K562 (cell line): ENCODE data around the gene PBX2. TPM values are rescaled to one million over a fixed set of nuclear protein-coding genes. Genes with fewer than 3 reads are reported as not detected.

Source experiments
- DACH1 ChIP-seq: fragments of 450-650 bp; IDR thresholded peaks from 2 replicates; pipeline ENCODE4 v1.6.1; 2018; ENCODE audit not compliant: partially characterized antibody
- EP300 ChIP-seq: IDR thresholded peaks from 2 replicates; pipeline ENCODE4 v1.6.1; 2012; ENCODE audit warnings: low read length, improper control_type of control experiment
- KLF16 ChIP-seq: IDR thresholded peaks from 2 replicates; pipeline ENCODE4 v1.6.1; 2016; ENCODE audit warnings: antibody characterized with exemption
- NKRF ChIP-seq: fragments of 450-650 bp; IDR thresholded peaks from 2 replicates; pipeline ENCODE4 v1.6.1; 2016; ENCODE audit warnings: borderline replicate concordance
- POLR2B ChIP-seq: fragments of 450-650 bp; IDR thresholded peaks from 2 replicates; pipeline ENCODE4 v1.6.1; 2018; ENCODE audit warnings: low read depth; ENCODE audit not compliant: partially characterized antibody
- POLR2G ChIP-seq: fragments of 200-400 bp; formaldehyde crosslinking; IDR thresholded peaks from 2 replicates; pipeline ENCODE4 v1.6.1; 2017; ENCODE audit warnings: low read depth, mild to moderate bottlenecking, antibody characterized with exemption, low read length, moderate library complexity
- RNF2 ChIP-seq: sonication (generic); IDR thresholded peaks from 2 replicates; pipeline ENCODE4 v1.6.1; 2016
- SMARCA5 ChIP-seq: fragments of 450-650 bp; IDR thresholded peaks from 2 replicates; pipeline ENCODE4 v1.6.1; 2016
- TAF7 ChIP-seq: fragments of 450-650 bp; IDR thresholded peaks from 2 replicates; pipeline ENCODE4 v1.6.1; 2016; ENCODE audit warnings: missing genetic modification characterization, missing compliant biosample characterization
- TRIM28 ChIP-seq: fragments of 450-650 bp; IDR thresholded peaks from 2 replicates; pipeline ENCODE4 v1.6.1; 2017
- ZNF263 ChIP-seq: sonication (generic); formaldehyde crosslinking; IDR thresholded peaks from 2 replicates; pipeline ENCODE4 v1.8.0; 2022; ENCODE audit warnings: mild to moderate bottlenecking, missing genetic modification reagents, borderline replicate concordance
- ZNF318 ChIP-seq, 2 experiments: fragments of 450-650 bp; IDR thresholded peaks; 2 replicates each; pipeline ENCODE4 v1.6.1; 2016; ENCODE audit warnings: mild to moderate bottlenecking in 2 of 2, borderline replicate concordance in 1 of 2, low read depth in 1 of 2, moderate library complexity in 1 of 2
- ZNF589 ChIP-seq: fragments of 200-800 bp; sonication (Bioruptor generic); IDR thresholded peaks from 2 replicates; pipeline ENCODE4 v1.6.1; 2016; ENCODE audit warnings: low read depth, missing genetic modification characterization, missing compliant biosample characterization
- polyA plus RNA-seq, 8 experiments: library from polyadenylated mRNA; depleted of rRNA in 4 of 8; stranded (reverse) in 5 of 8; unstranded in 3 of 8; fragments of >200 nt; fragmentation: Nextera tagmentation in 2 of 8; fragmentation: Illumina TruSeq in 1 of 8; extraction: Ambion mirVana in 2 of 8; extraction: Trizol in 1 of 8; gene quantifications; 2 replicates each; pipeline versions ENCODE4 v1.2.1 to v1.2.3, GENCODE V29; 2011 to 2014; ENCODE audit warnings: inconsistent platforms in 1 of 8, missing spikeins in 1 of 8
- total RNA-seq, 7 experiments: library from RNA; depleted of rRNA in 6 of 7; stranded (reverse); fragments of >200 nt in 6 of 7; fragmentation: Illumina TruSeq in 2 of 7; extraction: Trizol in 2 of 7; gene quantifications; 2 replicates each; pipeline versions ENCODE4 v1.2.1 to v1.2.3, GENCODE V29; 2011 to 2021; ENCODE audit warnings: low replicate concordance in 1 of 7

Gene PBX2
- total and polyA plus RNA-seq, 9 of the 15 experiments (the other 6 are each of a cell fraction or from before 2014, with no cell fraction given): 1.9 to 134 (median 62.5) TPM

GRCh38 chr6:32194825-32195651, 5.0 kb upstream of the PBX2 start (continued):
- TF ChIP-seq ZNF263 (CRISPR knock-in tag) (peak; percentile 67; the same call in 1 of the 2 replicates), NKRF (peak; percentile 73; the same call in 1 of the 2 replicates), TRIM28 (no peak), ZNF589 (CRISPR knock-in tag) (0 out of 2 replicates have a peak, but pooled peaks have one; percentile 37), ZNF318 (IDR thresholded peaks at IDR 0.05; ENCODE audit: borderline replicate concordance in 1 of 2, low read depth in 1 of 2) (no peak), POLR2G (no peak), DACH1 (no peak), RNF2 (no peak), POLR2B (peak; percentile 82), TAF7 (tag) (peak; percentile 48; the same call in 1 of the 2 replicates), KLF16 (0 out of 2 replicates have a peak, but pooled peaks have one; percentile 11), SMARCA5 (peak; percentile 77), EP300 (0 out of 2 replicates have a peak, but pooled peaks have one; percentile 2)
